ENCODE measurements around the gene GBGT1.

The GBGT1 gene

DNA sequence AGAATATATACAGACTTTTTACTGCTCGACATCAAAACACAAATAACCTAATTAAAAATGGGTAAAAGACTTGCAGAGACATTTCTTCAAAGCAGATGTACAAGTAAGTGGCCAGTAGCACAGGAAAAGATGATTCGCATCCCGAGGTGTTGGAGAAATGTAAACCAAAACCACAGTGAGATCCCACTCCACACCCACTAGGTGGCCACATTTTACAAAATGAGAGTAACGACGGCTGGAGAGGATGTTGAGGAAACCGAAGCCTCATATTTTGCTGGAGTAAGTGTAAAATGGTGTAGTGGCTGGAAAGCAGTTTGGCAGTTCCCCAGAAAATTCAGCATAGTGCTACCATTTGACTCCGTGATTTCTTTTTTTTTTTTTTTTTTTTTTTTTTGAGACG lies 21.3 kb upstream of the GBGT1 start:
- no peaks in the 10 kb centered on the region for H3K36me3 ChIP-seq (ENCODE audit: insufficient read depth, low read length)
- H2AFZ ChIP-seq (ENCODE audit: low read length) = no peak overlapping the region
- H3F3A ChIP-seq (ENCODE audit: insufficient read depth, low read length) = no peaks in the 10 kb centered on the region
- no peak overlapping the region for H3K27ac ChIP-seq (ENCODE audit: low read depth, low read length, poor library complexity, severe bottlenecking)
- H3K9ac ChIP-seq (ENCODE audit: low read length) = no peak overlapping the region
- 0 out of 2 replicates have a peak, but pooled peaks cover 3% of the 10 kb centered on the region for H3K27me3 ChIP-seq (ENCODE audit: insufficient read depth, low read length)
- no peaks in the 10 kb centered on the region for H3K4me1 ChIP-seq (ENCODE audit: insufficient read depth, low read length, severe bottlenecking)
- no peak for TF ChIP-seq EZH2 (IDR thresholded peaks at IDR 0.05; ENCODE audit: borderline replicate concordance, low read length)
- TF ChIP-seq, protein P1, sequence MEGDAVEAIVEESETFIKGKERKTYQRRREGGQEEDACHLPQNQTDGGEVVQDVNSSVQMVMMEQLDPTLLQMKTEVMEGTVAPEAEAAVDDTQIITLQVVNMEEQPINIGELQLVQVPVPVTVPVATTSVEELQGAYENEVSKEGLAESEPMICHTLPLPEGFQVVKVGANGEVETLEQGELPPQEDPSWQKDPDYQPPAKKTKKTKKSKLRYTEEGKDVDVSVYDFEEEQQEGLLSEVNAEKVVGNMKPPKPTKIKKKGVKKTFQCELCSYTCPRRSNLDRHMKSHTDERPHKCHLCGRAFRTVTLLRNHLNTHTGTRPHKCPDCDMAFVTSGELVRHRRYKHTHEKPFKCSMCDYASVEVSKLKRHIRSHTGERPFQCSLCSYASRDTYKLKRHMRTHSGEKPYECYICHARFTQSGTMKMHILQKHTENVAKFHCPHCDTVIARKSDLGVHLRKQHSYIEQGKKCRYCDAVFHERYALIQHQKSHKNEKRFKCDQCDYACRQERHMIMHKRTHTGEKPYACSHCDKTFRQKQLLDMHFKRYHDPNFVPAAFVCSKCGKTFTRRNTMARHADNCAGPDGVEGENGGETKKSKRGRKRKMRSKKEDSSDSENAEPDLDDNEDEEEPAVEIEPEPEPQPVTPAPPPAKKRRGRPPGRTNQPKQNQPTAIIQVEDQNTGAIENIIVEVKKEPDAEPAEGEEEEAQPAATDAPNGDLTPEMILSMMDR (IDR thresholded peaks at IDR 0.05; ENCODE audit: low read length) = peak; percentile 39; the same call in 1 of the 2 replicates
- H3K9me2 ChIP-seq (ENCODE audit: low read depth, low read length) = no peaks in the 10 kb centered on the region
- no peak overlapping the region for H3K4me3 ChIP-seq (ENCODE audit: low read depth, low read length, poor library complexity, severe bottlenecking)
- no peaks in the 10 kb centered on the region for H3K79me2 ChIP-seq (ENCODE audit: insufficient read depth, low read length)
- no peak overlapping the region for H3K4me2 ChIP-seq (ENCODE audit: low read length)
- no peaks in the 10 kb centered on the region for H4K20me1 ChIP-seq (ENCODE audit: insufficient read depth, low read length)
- H3K9me3 ChIP-seq (ENCODE audit: low read length) = no peaks in the 10 kb centered on the region

DNA sequence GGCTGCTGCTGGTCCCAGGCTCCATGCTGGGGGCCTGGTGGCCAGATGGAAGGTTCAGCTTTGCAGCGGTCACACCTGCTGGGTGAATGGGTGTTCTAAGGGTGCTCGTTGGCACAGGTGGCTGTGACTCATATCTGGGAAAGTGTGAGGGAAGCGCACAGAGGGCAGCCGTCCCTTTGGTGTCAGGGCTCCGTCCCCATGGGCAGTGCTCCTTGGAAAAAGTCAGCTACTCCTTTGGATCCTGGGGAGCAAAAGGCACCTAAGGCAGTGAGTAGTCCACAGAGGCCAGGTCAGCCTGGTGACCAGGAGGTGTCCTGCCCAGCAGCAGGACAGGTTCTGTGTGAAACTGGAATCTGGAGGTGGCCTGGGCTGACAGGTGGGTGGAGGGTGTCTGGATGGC lies 18.4 kb upstream of the GBGT1 start:
- Histone ChIP-seq H3K36me3 (ENCODE audit: insufficient read depth, low read length) (no peaks in the 10 kb centered on the region), H3K9ac (ENCODE audit: low read length) (no peak overlapping the region), H3K9me3 (ENCODE audit: low read length) (no peaks in the 10 kb centered on the region), H3K4me1 (ENCODE audit: insufficient read depth, low read length, severe bottlenecking) (no peaks in the 10 kb centered on the region), H3K27ac (ENCODE audit: low read depth, low read length, poor library complexity, severe bottlenecking) (no peak overlapping the region), H2AFZ (ENCODE audit: low read length) (no peak overlapping the region), H4K20me1 (ENCODE audit: insufficient read depth, low read length) (no peaks in the 10 kb centered on the region), H3K4me3 (ENCODE audit: low read depth, low read length, poor library complexity, severe bottlenecking) (no peak overlapping the region), H3K9me2 (ENCODE audit: low read depth, low read length) (no peaks in the 10 kb centered on the region), H3K79me2 (ENCODE audit: insufficient read depth, low read length) (no peaks in the 10 kb centered on the region), H3F3A (ENCODE audit: insufficient read depth, low read length) (no peaks in the 10 kb centered on the region), H3K4me2 (ENCODE audit: low read length) (no peak overlapping the region), H3K27me3 (ENCODE audit: insufficient read depth, low read length) (0 out of 2 replicates have a peak, but pooled peaks cover 9% of the 10 kb centered on the region)
- no peak for TF ChIP-seq EZH2 (IDR thresholded peaks at IDR 0.05; ENCODE audit: borderline replicate concordance, low read length)
- TF ChIP-seq, protein P1 (IDR thresholded peaks at IDR 0.05; ENCODE audit: low read length) = no peak

DNA sequence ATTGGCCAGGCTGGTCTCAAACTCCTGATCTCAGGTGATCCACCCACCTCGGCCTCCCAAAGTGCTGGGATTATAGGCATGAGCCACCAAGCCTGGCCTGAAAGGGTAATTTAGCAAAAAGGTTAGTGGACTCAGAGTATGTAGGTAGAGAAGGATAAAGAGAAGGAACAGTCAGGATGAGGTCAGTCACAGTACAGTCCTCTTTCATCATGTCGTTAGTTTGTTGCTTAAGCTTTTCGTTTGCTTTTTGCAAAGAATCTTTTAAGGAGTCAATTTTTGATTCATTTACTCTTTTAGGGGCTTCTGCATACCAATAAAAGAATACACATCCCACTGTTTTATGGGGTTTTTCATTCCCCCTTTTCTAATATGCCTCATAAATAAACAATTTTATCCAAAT lies 17.8 kb upstream of the GBGT1 start:
- Histone ChIP-seq H3K9me3 (ENCODE audit: low read length) (no peaks in the 10 kb centered on the region), H3K36me3 (ENCODE audit: insufficient read depth, low read length) (no peaks in the 10 kb centered on the region)
- TF ChIP-seq, protein P1 (IDR thresholded peaks at IDR 0.05; ENCODE audit: low read length) = no peak
- TF ChIP-seq EZH2 (IDR thresholded peaks at IDR 0.05; ENCODE audit: borderline replicate concordance, low read length) = no peak

More for the DNA sequence above, 17.8 kb upstream of the GBGT1 start:
- Histone ChIP-seq H3K4me1 (ENCODE audit: insufficient read depth, low read length, severe bottlenecking) (no peaks in the 10 kb centered on the region), H3K4me3 (ENCODE audit: low read depth, low read length, poor library complexity, severe bottlenecking) (no peak overlapping the region), H3K79me2 (ENCODE audit: insufficient read depth, low read length) (no peaks in the 10 kb centered on the region), H3K27ac (ENCODE audit: low read depth, low read length, poor library complexity, severe bottlenecking) (no peak overlapping the region), H3F3A (ENCODE audit: insufficient read depth, low read length) (no peaks in the 10 kb centered on the region), H3K9me2 (ENCODE audit: low read depth, low read length) (no peaks in the 10 kb centered on the region), H3K4me2 (ENCODE audit: low read length) (no peak overlapping the region), H3K9ac (ENCODE audit: low read length) (no peak overlapping the region), H4K20me1 (ENCODE audit: insufficient read depth, low read length) (no peaks in the 10 kb centered on the region), H2AFZ (ENCODE audit: low read length) (no peak overlapping the region), H3K27me3 (ENCODE audit: insufficient read depth, low read length) (0 out of 2 replicates have a peak, but pooled peaks cover 7% of the 10 kb centered on the region)

All from OCI-LY1 (cell line).